HEK293 (cell line): ENCODE data around the gene PHACTR3.

Experiments used
- PRDM4 ChIP-seq: fragments of 450-650 bp; formaldehyde crosslinking; IDR thresholded peaks from 2 replicates; pipeline ENCODE4 v1.5.1; 2017; ENCODE audit warnings: missing biosample characterization, missing genetic modification characterization
- YY1 ChIP-seq: fragments of 450-650 bp; formaldehyde crosslinking; IDR thresholded peaks from 2 replicates; pipeline ENCODE4 v1.5.1; 2018; ENCODE audit warnings: missing biosample characterization, missing genetic modification characterization
- ZNF311 ChIP-seq: fragments of 450-650 bp; formaldehyde crosslinking; IDR thresholded peaks from 2 replicates; pipeline ENCODE4 v1.5.1; 2017; ENCODE audit warnings: missing biosample characterization, missing genetic modification characterization, borderline replicate concordance
- ZNF610 ChIP-seq: fragments of 450-650 bp; formaldehyde crosslinking; IDR thresholded peaks from 2 replicates; pipeline ENCODE4 v1.5.1; 2016; ENCODE audit warnings: missing biosample characterization, missing genetic modification characterization, borderline replicate concordance

DNA sequence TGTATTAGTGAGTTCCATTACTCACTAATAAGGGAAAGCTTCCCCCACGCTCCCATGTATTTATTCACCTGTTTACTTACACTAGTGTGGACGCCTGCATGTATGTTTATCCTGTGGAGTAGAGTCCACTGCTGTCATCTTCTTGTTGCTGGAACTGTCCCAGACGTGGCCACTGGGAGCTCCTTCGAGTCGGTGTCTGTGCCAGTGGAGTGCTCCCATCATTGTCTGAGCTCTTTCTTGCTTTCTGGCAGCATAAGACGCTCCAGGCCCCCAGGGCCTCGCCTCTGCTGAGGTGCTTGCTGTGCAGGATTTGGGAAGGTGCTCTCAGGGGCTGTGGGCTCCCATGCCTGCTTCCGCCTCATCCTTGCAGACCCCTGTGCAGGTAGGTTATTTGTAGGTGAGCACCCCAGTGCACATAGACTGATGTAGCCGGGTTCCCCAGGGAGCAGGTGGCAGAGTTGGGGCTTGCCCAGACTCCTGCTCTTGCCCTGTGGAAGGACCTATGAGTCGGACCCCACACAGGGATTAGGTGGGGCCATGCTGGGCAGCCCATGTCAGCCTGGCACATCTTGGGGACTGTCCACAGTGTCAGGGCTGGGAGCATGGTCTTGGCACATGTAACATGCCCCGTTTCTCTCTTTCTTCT is 16.6 kb downstream of the PHACTR3 start:
- TF ChIP-seq PRDM4 (no peak), ZNF311 (no peak), ZNF610 (no peak), YY1 (tag by site-specific recombination) (no peak)
